Activated B cell treated with CpG ODN at 0.5 μM for 24 hours (primary cell): ENCODE measurements around the gene RAP1GDS1. TPM values are rescaled to one million over a fixed set of nuclear protein-coding genes. Genes with fewer than 3 reads are reported as not detected.
A peak's percentile ranks its signal among the peaks of the same experiment; 100 is the strongest.

Experiments
- ATAC-seq: fragments of 200-7000 bp; cut with Tn5 transposase; one replicate; pipeline ENCODE4 v1.10.0; 2021; ENCODE audit warnings: low read depth, mild to moderate bottlenecking, moderate library complexity
- CTCF ChIA-PET: fragments of 350-600 bp; sonication (Branson Sonifier 250); formaldehyde crosslinking; loops from one replicate; lab custom pipeline; 2021; ENCODE audit warnings: antibody characterized with exemption; lab: Charles Lee
- POLR2A ChIA-PET: fragments of 350-600 bp; sonication (Branson Sonifier 250); formaldehyde crosslinking; loops from one replicate; lab custom pipeline; 2021; ENCODE audit warnings: antibody characterized with exemption; lab: Charles Lee
- DNase-seq: peaks from one replicate; pipeline ENCODE4 v3.0.0; 2022
- H3K27ac Mint-ChIP-seq: one replicate; pipeline ENCODE4 v1.8.0; 2020; ENCODE audit warnings: mixed read lengths
- H3K27me3 Mint-ChIP-seq: one replicate; pipeline ENCODE4 v1.8.0; 2021; ENCODE audit warnings: mixed read lengths
- H3K36me3 Mint-ChIP-seq: one replicate; pipeline ENCODE4 v1.8.0; 2021; ENCODE audit warnings: low read depth, mixed read lengths
- H3K4me1 Mint-ChIP-seq: one replicate; pipeline ENCODE4 v1.8.0; 2021; ENCODE audit warnings: mixed read lengths
- H3K4me3 Mint-ChIP-seq: one replicate; pipeline ENCODE4 v1.8.0; 2020; ENCODE audit warnings: mild to moderate bottlenecking, mixed read lengths
- H3K9me3 Mint-ChIP-seq: one replicate; pipeline ENCODE4 v1.8.0; 2020; ENCODE audit warnings: mixed read lengths
- CTCF ChIP-seq: fragments of 200-600 bp; IDR thresholded peaks from one replicate; pipeline ENCODE4 v1.8.0; 2022; ENCODE audit warnings: antibody characterized with exemption, mild to moderate bottlenecking
- intact Hi-C: fragments of 100-400 bp; cut with micrococcal nuclease; formaldehyde crosslinking; loops from one replicate; pipeline ENCODE4 v1.15.1; 2024
- total RNA-seq: library from RNA; stranded (reverse); gene quantifications from 2 replicates; pipeline ENCODE4 v1.2.3, GENCODE V29; 2022

Gene RAP1GDS1
- total RNA-seq, 1 donor from 2014 or later: 54.6 TPM

- Mint-ChIP-seq H3K27me3 (no peaks in the 10 kb centered on the region), H3K4me1 (peaks cover 20% of the 10 kb centered on the region), H3K36me3 (peaks cover 6% of the 10 kb centered on the region), H3K4me3 (no peak overlapping the region), H3K9me3 (no peaks in the 10 kb centered on the region), H3K27ac (no peak overlapping the region)
- no peak for DNase-seq
- TF ChIP-seq CTCF: no peak
- ATAC-seq: no peak
- intact Hi-C loops: no loop called here
- ChIA-PET POLR2A (no interaction called here), CTCF (interaction anchor here (1.7 kb wide), 1 partner anchor 13 kb away, joined by 8 read pairs; no protein-coding TSS in a partner anchor)
These were observed 219.4 kb downstream of the RAP1GDS1 start for GRCh38 chr4:98480535-98480934.

GRCh38 chr4:98481167-98481566 lies 220.0 kb downstream of the RAP1GDS1 start:
- H3K36me3 Mint-ChIP-seq: peaks cover 4% of the 10 kb centered on the region

GRCh38 chr4:98482503-98482846 lies 221.3 kb downstream of the RAP1GDS1 start:
- no peak for TF ChIP-seq CTCF
- DNase-seq (no peak), ATAC-seq (peak; percentile 18)
- ChIA-PET POLR2A (no interaction called here), CTCF (interaction anchor here (0.7 to 0.9 kb wide), 2 partner anchors 15 to 573 kb away, joined by 3 to 4 read pairs; no protein-coding TSS in a partner anchor)
- Mint-ChIP-seq H3K27me3 (no peaks in the 10 kb centered on the region), H3K9me3 (no peaks in the 10 kb centered on the region), H3K36me3 (peaks cover 2% of the 10 kb centered on the region), H3K4me1 (peaks cover 20% of the 10 kb centered on the region), H3K27ac (peak overlapping the region; percentile 25), H3K4me3 (no peak overlapping the region)
- intact Hi-C loops: no loop called here

More at GRCh38 chr4:98481167-98481566, 220.0 kb downstream of the RAP1GDS1 start:
- DNase-seq: no peak
- no peak overlapping the region for H3K27ac Mint-ChIP-seq
- CTCF ChIA-PET: interaction anchor here (1.7 kb wide), 1 partner anchor 14 kb away, joined by 8 read pairs; no protein-coding TSS in a partner anchor
- H3K4me1 Mint-ChIP-seq: peaks cover 20% of the 10 kb centered on the region
- no peak for TF ChIP-seq CTCF
- no peak for ATAC-seq
- H3K27me3 Mint-ChIP-seq: no peaks in the 10 kb centered on the region
- H3K9me3 Mint-ChIP-seq: no peaks in the 10 kb centered on the region
- POLR2A ChIA-PET: no interaction called here
- H3K4me3 Mint-ChIP-seq: no peak overlapping the region
- intact Hi-C loops: no loop called here

GRCh38 chr4:98482847-98483806 lies 221.9 kb downstream of the RAP1GDS1 start:
- CTCF ChIA-PET: interaction anchor here (0.7 kb wide), 1 partner anchor 15 kb away, joined by 3 read pairs; no protein-coding TSS in a partner anchor
- no peak for TF ChIP-seq CTCF
- ATAC-seq (peak; percentile 76), DNase-seq (no peak)
- POLR2A ChIA-PET: no interaction called here
- Mint-ChIP-seq H3K36me3 (no peaks in the 10 kb centered on the region), H3K9me3 (no peaks in the 10 kb centered on the region), H3K27ac (peak overlapping the region; percentile 25), H3K4me1 (peaks cover 20% of the 10 kb centered on the region), H3K4me3 (no peak overlapping the region), H3K27me3 (no peaks in the 10 kb centered on the region)
- intact Hi-C loops: no loop called here

- ChIA-PET CTCF (no interaction called here), POLR2A (no interaction called here)
- Mint-ChIP-seq H3K36me3 (no peaks in the 10 kb centered on the region), H3K4me3 (no peak overlapping the region), H3K4me1 (peaks cover 20% of the 10 kb centered on the region), H3K27me3 (no peaks in the 10 kb centered on the region), H3K9me3 (no peaks in the 10 kb centered on the region), H3K27ac (no peak overlapping the region)
- intact Hi-C loops: no loop called here
- DNase-seq (no peak), ATAC-seq (no peak)
- TF ChIP-seq CTCF: no peak
These were observed 222.8 kb downstream of the RAP1GDS1 start for GRCh38 chr4:98484031-98484430.
